Skin epidermis (tissue), 12 donors: ENCODE measurements around the gene NISCH.
A peak's percentile ranks its signal among the peaks of the same experiment; 100 is the strongest.
"Not testable (repeated sequence)": the region's sequence is repeated elsewhere in the genome, so short reads cannot be mapped to it uniquely, and the experiment has no call there.

Experiments
- H3K27ac ChIP-seq, 21 experiments: fragments of 200-600 bp; sonication (generic) in 11 of 21; one replicate each; pipeline ENCODE4 v1.5.0; 2020; ENCODE audit warnings: mild to moderate bottlenecking in 3 of 21, inconsistent platforms in 2 of 21, moderate library complexity in 2 of 21
- H3K4me3 ChIP-seq, 7 experiments: fragments of 200-600 bp; sonication (generic) in 2 of 7; one replicate each; pipeline ENCODE4 v1.5.0; 2020; ENCODE audit warnings: inconsistent platforms in 2 of 7, mild to moderate bottlenecking in 2 of 7, moderate library complexity in 1 of 7

Gene NISCH

DNA sequence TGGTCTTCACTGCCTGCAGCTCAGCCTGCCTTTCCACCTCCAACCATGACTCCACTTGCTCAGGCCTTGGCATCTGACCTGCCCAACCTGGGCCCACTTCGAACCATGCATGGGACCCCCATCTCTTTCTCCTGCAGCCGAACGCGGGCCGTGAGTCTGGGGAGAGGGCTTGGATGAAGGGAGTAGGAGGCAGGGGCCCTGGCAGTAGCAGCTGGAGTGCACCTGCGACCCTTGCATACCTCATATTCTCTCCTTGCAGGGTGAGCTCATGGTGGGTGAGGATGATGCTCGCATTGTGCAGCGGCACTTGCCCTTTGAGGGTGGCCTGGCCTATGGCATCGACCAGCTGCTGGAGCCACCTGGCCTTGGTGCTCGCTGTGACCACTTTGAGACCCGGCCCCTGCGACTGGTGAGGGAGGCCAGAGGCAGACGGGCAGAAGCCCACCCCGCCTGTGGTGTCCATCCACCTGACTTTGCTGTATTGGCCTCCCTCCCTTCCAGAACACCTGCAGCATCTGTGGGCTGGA is 64.8 kb downstream of the NISCH start:
- no peak overlapping the region for H3K4me3 ChIP-seq
- no peak overlapping the region for H3K27ac ChIP-seq

DNA sequence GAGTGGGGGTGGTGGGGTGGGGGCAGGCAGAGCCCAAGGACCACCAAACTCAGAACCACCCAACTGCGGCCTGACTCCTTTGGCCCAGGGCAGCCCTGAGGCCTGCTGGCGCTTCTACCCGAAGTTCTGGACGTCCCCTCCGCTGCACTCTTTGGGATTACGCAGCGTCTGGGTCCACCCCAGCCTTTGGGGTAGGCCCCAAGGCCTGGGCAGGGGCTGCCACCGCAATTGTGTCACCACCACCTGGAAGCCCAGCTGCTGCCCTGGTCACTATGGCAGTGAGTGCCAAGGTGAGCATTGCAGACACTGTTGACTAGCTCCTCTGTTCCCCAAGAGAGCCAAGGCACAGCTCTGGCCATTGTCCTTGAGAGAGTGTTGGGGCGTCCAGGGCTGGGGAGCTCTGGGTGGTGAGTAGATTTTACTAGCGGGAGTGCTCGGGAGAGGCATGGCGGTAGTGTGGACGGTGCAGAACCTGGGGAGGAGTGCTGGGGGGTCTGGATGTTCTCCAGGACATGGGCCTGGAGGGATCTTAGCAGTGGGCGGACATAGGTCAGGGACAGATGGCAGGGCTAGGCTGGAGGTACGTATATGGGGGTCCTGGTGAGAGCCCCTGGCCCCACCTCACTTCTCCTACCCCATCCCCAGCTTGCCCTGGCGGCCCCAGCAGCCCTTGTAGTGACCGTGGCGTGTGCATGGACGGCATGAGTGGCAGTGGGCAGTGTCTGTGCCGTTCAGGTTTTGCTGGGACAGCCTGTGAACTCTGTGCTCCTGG is 65.5 kb downstream of the NISCH start:
- no peak overlapping the region for H3K4me3 ChIP-seq
- H3K27ac ChIP-seq: no peak overlapping the region

DNA sequence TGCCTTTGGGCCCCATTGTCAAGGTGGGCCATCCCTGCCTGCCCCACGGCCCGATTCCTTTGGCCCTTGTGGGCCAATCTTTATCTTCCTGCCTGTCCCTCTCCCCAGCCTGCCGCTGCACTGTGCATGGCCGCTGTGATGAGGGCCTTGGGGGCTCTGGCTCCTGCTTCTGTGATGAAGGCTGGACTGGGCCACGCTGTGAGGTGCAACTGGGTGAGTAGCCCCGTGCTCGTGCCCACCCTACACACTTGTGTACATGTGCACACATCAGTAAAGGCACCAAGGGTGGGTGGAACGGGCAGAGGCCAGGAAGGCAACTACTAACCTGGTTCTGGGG is 66.1 kb downstream of the NISCH start:
- Histone ChIP-seq H3K4me3 (no peak overlapping the region), H3K27ac (no peak overlapping the region)

DNA sequence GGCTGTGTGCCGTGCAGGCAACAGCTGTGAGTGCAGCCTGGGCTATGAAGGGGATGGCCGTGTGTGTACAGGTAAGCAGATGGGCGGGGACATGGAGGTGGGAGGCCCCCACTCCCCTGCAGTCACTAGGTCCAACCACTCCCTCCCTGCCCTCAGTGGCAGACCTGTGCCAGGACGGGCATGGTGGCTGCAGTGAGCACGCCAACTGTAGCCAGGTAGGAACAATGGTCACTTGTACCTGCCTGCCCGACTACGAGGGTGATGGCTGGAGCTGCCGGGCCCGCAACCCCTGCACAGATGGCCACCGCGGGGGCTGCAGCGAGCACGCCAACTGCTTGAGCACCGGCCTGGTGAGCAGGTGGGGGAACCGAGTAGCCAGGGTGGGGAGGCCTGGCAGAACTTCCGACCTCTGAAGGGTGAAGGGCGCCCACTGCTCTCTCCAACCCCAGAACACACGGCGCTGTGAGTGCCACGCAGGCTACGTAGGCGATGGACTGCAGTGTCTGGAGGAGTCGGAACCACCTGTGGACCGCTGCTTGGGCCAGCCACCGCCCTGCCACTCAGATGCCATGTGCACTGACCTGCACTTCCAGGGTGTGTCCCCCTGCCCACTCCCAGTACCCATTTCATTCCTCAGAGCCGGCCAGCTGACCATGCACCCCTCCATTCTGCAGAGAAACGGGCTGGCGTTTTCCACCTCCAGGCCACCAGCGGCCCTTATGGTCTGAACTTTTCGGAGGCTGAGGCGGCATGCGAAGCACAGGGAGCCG is 66.7 kb downstream of the NISCH start:
- Histone ChIP-seq H3K27ac (no peak overlapping the region), H3K4me3 (no peak overlapping the region)

DNA sequence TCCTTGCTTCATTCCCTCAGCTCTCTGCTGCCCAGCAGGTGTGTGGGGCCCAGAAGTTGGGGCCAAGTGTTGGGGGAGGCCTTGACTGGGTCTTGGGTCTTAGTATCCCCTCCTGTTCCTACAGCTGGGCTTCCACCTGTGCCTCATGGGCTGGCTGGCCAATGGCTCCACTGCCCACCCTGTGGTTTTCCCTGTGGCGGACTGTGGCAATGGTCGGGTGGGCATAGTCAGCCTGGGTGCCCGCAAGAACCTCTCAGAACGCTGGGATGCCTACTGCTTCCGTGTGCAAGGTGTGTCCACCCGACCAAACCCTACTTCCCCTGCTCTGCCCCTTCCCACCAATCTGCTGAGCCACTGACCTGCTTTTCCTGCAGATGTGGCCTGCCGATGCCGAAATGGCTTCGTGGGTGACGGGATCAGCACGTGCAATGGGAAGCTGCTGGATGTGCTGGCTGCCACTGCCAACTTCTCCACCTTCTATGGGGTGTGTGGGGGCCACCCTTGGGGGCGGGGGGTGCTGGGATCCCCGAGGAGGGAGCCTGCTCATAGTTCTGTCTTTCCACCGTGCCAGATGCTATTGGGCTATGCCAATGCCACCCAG is 67.3 kb downstream of the NISCH start:
- Histone ChIP-seq H3K27ac (no peak overlapping the region), H3K4me3 (no peak overlapping the region)

DNA sequence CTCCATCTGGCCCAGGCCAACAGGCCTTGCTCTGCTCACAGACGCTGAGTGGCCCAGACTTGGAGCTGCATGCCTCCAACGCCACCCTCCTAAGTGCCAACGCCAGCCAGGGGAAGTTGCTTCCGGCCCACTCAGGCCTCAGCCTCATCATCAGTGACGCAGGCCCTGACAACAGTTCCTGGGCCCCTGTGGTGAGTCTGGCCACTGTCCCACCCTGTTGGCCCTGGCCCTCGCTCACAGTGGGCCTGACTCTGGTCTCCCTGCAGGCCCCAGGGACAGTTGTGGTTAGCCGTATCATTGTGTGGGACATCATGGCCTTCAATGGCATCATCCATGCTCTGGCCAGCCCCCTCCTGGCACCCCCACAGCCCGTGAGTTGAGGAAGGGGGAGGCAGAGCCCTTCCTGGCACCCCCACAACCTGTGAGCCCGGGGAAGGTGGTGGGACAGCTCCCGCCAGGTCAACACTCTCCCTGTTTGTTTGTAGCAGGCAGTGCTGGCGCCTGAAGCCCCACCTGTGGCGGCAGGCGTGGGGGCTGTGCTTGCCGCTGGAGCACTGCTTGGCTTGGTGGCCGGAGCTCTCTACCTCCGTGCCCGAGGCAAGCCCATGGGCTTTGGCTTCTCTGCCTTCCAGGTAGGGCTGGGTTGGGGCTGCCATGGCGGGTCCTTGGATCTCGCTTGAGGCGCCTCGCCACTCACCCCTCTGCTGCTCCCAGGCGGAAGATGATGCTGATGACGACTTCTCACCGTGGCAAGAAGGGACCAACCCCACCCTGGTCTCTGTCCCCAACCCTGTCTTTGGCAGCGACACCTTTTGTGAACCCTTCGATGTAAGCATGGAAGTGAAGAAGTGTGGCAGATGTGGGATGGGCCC is 68.2 kb downstream of the NISCH start:
- no peak overlapping the region for H3K27ac ChIP-seq
- no peak overlapping the region for H3K4me3 ChIP-seq

DNA sequence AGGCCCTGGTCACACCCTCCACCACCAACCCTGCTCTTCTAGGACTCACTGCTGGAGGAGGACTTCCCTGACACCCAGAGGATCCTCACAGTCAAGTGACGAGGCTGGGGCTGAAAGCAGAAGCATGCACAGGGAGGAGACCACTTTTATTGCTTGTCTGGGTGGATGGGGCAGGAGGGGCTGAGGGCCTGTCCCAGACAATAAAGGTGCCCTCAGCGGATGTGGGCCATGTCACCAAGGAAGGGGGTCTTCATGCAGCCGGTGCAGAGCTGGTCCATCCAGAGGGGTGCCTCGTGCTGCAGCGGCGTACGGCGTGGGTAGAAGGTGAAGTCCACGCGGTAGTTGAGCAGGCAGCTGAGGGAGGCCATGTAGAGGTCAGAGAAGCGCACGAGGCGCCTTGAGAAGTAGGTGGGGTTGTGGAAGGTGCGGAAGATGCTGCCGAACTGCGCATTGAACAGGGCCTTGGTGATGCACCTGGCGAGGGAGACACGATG is 68.9 kb downstream of the NISCH start:
- Histone ChIP-seq H3K27ac (peak overlapping the region in 8 of 21 experiments; percentile 6 to 76 (median 62)), H3K4me3 (no peak overlapping the region)

DNA sequence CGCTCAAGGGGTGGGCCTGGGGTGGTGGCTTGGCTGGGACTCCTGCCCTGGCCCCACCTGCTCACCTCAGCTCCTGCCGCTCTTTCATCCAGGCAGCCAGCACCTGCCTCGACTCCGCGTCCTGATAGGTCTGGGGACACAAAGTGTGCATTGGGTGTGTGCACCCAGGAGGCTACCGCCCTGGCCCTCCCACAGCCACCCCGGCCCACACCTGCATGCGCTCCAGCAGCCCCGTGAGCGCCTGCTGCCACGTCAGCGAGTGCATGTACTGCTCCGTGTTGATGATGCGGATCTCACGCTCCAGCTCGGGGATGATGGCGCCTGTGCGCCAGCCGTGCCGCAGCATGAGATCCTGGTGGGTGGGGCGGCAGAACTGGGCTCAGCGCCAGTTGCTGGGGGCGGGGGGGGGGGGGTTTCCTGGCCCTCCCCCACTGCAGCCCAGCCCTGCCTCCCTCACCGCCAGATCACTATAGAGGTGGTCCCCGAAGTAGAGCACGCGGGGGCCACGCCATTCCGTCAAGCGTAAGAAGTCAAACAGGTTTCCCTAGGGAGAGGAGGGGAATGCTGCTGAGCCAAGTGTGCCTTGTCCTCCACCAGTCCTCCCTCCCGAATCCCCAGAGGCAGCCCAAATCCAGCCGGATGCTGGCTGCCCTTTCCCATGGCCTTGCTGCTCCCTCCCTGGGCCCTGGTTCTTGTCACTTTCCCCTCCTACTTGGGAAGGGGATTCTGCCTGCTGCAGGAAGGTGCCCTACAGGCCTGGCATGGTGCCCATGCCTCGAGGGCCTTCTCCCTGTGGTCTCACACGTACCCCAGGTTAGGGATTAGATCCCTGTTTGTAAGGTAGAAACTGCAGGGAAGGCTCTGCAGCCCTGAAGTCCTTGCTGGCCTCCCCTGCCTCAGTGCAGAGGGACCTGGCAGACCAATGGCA is 69.6 kb downstream of the NISCH start:
- Histone ChIP-seq H3K4me3 (peak overlapping the region in 1 of 7 experiments; percentile 7), H3K27ac (peak overlapping the region in 16 of 21 experiments; percentile 1 to 76 (median 56))

DNA sequence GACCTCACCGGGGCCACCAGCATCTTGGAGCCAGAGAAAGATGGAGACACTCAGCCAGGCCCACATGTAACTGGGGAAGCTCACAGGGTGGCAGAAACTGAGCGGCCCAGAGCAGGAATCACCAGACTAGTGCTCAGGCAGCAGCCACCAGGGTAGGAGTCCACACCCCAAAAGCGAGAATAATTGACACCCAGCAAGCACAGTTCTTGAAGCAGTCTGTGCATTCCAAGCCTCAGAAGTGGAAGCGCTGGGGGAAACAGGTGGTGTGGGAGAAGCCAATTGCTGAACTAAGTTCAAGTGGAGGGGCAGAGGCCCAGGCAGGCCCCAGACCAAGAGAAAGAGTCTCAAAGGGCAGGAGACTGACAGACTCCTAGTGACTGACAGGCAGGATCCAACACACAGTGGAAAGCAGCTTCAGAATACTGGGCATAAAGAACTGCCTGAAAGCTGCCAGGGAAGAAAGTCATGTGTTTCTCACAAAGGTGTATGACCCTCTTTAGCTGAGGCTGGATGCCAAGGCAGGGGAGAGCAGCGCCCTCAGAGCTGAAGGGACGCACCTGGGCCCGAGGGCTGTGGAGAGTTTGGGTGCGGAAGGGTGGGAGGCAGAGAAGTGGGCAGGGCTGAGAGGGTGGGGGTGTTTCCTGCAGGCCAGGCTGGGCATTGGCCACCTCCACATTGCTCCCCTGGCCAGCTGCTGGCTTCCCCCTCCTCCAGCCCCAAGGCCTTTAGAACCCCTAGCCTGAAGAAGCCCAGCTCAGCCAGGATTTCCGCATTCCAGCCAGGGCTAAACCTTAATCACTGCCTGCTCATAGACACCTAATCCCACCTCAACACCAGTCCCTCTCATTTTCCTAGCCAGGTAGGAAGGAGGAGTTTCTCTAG is 70.5 kb downstream of the NISCH start:
- Histone ChIP-seq H3K27ac (peak overlapping the region in 16 of 21 experiments; percentile 1 to 76 (median 56)), H3K4me3 (no peak overlapping the region)

DNA sequence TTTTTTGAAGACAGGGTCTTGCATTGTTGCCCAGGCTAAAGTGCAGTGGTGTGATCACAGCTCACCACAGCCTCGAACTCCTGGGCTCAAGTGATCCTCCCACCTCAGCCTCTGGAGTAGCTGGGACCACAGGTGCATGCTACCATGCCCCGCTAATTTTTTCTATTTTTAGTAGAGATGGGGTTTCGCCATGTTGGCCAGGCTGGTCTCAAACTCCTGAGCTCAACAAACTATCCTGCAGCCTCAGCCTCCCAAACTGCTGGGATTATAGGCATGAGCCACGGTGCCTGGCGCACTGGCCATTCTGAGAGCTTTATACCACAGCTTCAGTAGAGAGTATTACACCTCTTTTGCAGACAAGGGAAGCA is 71.3 kb downstream of the NISCH start:
- H3K27ac ChIP-seq: peak overlapping the region in 3 of 21 experiments; percentile 1 to 69 (median 6)
- not testable (repeated sequence) for H3K4me3 ChIP-seq

DNA sequence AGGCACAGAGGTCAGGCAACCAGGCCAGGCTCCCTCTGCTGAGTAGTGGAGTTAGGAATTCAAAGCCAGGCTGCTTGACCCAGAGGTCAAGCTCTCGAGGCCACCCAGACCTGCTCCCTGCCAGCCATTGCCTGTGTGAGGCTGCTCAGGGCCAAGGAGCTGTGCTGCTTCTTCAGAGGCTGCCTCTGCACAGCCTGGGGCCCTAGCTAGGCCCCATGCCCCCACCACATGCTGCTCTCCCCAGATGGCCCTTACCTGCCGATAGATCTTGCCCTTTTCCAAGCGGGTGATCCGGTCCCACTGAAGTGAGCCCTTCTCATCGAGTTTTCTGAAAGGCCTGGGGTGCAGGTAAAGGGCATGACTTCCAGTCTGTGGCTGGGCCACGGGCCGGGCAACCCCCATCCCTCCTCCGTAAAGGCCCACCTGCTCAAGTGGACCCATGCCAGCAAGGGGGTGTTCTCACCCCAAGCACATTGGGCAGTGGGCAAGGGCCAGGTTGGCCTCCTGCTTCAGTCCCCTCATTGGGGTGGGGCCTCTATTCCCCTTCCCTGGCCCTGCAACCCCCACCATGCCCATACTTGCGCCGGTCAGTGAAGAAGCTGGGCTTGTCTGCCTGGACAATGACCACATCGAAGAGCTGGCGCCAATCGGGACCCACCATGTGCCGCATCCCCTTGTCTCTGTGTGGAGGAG is 71.8 kb downstream of the NISCH start:
- Histone ChIP-seq H3K27ac (peak overlapping the region in 1 of 21 experiments; percentile 61), H3K4me3 (no peak overlapping the region)

DNA sequence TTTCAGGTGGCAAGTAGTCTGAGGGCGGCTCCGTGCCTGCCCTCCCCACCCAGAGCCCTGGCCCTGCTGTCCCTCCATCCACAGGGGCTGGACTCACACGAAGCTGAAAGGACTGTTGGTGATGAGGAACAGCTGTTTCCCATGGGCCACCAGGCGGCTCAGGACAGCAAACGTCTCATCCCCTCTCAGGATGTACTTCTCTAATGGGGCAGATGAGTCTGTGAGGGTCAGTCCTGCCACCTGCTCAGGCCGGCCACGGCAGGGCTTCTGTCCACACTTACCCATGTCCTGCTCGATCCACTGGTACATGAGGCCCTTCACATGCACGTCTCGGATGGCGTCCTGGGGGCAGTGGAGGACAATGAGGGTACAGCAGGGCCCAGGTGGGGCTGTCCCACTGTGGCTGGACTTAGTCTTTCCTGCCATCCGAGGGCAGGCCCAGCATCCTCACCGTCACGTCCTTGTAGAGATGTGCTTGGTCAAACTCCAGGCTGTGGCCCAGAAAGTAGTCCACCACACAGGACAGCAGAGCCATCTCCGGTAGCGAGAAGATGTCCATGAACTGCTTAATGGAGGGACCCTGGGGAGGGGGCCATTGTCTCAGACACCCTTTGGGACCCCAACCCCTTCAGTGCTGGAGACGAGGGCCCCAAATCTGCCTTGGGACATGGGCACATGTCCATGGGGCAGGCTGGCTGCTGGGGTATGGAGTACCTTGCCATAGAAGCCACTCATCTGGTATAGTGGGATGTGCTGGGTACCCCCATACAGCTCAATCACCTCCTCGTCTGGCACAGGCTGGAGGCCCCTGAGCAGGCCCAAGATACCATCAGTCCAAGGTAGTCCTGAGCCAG is 72.6 kb downstream of the NISCH start:
- peak overlapping the region in 1 of 21 experiments; percentile 3 for H3K27ac ChIP-seq
- H3K4me3 ChIP-seq: no peak overlapping the region

DNA sequence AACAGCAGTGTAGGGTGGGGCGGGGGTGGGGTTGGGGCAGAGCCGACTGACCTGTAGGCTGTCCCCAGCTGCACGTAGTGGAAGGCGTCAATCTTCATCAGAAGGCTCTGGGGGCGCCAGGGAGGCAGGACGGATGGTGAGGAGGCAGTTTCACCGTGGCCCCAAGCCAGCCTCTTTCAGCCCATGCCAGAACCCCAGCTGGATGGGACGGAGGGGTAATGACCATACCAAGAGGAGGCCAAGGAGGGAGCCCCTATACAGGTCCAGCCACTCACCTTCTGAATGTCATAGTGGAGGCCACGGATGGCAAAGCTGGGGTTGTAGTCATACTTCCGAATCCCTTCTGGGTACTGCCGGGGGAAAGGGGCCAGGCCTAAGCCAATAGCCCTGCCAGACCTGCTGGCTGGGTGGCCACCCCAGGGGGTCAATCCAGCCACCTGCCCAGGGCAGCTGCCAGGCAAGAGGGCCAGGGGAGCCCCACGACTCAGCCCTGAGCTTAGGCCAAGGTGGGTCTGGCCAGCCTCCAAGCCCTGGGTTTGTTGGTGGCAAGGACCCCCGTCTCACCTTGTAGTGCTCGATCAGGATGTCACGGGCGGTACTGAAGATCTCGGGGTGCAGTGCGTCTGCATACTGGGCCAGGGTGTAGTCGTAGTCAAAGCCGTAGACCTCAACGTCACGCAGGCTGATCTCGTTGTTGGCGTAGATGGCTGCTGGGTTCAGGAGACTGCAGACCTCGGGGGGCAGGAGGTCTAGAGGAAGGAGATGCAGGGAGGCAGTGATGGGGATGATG is 73.4 kb downstream of the NISCH start:
- peak overlapping the region in 1 of 21 experiments; percentile 3 for H3K27ac ChIP-seq
- no peak overlapping the region for H3K4me3 ChIP-seq

DNA sequence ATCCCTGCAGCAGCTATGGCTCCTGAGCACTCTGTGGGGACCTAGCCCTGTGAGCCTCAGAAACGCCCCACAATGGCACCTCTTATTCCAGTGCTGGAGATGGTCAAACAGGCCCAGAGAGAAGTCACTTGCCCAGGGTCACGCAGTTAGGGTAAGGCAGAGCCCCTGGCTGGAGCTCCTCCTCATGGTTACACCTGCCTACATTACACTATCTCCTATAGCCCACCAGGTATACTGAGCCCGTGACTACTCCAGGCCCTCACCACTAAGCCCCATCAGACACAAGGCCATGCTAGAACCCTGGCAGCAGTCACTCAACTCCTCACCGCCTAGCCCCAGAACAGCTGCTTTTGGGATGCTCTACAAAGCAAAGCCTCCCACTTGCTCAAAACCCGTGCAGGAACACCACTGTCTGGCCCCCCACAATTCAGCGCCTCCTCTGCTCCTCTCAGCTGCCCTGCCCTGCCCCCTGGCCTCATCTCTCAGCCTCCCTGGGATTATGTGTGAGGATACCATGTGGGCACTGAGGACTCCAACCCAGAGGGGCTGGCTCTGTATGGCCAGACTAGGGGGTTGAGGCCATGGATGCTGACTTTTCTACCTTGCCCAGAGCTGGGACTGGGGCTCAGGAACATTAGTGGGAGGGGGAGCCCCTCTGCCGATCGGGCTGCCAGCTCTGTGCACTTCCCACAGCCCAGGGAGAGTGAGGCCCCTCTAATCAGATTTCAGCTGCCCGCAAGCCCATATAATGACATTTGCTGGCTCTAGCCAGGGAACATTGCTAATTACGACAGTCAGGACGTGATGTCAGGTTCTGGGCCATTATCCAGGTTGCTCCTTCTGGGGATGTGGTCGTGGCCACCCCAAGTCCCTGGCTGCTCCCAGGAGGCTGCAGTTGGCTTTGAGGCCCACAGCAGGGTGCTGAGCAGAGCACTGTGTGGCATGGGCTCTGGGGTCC is 74.3 kb downstream of the NISCH start:
- no peak overlapping the region for H3K4me3 ChIP-seq
- peak overlapping the region in 5 of 21 experiments; percentile 0 to 43 (median 19) for H3K27ac ChIP-seq
